GM12874 (cell line): ENCODE data around the gene TMEM39A.

Experiments
- TF ChIP-seq, protein P1 (sequence below): IDR thresholded peaks from 2 replicates; pipeline ENCODE4 v1.5.1; 2011; ENCODE audit warnings: low read depth, mild to moderate bottlenecking, control low read depth, low read length, moderate library complexity; ENCODE audit not compliant: insufficient read depth

Gene TMEM39A

DNA sequence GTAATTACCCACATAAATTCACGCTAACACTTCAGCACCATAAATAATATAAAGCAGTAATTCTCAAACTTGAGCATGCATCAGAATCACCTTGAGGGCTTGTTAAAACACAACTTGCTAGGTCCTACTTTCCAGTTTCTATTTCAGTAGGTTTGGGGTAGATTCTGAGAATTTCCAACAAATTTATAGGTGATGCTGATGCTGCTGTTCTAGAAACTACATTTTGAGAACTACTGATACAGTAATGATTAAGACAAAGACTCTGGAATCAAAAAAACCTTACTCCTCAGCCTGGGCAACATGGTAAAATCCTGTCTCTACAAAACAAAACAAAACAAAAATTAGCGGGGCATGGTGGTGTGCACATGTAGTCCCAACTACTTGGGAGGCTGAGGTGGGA is 18.8 kb downstream of the TMEM39A start:
- TF ChIP-seq, protein P1, sequence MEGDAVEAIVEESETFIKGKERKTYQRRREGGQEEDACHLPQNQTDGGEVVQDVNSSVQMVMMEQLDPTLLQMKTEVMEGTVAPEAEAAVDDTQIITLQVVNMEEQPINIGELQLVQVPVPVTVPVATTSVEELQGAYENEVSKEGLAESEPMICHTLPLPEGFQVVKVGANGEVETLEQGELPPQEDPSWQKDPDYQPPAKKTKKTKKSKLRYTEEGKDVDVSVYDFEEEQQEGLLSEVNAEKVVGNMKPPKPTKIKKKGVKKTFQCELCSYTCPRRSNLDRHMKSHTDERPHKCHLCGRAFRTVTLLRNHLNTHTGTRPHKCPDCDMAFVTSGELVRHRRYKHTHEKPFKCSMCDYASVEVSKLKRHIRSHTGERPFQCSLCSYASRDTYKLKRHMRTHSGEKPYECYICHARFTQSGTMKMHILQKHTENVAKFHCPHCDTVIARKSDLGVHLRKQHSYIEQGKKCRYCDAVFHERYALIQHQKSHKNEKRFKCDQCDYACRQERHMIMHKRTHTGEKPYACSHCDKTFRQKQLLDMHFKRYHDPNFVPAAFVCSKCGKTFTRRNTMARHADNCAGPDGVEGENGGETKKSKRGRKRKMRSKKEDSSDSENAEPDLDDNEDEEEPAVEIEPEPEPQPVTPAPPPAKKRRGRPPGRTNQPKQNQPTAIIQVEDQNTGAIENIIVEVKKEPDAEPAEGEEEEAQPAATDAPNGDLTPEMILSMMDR = no peak

DNA sequence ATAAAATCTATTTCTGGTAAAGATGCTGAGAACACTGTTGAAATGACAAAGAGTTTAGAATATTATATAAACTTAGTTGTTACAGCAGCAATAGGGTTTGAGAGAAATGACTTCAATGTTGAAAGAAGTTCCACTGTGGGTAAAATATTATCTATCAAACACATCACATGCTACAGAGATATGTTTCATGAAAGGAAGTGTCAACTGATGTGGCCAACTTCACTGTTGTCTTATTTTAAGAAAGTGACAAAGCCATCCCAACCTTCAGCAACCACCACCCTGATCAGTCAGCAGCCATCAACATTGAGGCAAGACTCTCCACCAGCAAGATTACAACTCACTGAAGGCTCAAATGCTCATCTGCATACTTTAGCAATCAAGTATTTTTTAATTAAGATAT is 20.2 kb downstream of the TMEM39A start:
- TF ChIP-seq, protein P1 = no peak

DNA sequence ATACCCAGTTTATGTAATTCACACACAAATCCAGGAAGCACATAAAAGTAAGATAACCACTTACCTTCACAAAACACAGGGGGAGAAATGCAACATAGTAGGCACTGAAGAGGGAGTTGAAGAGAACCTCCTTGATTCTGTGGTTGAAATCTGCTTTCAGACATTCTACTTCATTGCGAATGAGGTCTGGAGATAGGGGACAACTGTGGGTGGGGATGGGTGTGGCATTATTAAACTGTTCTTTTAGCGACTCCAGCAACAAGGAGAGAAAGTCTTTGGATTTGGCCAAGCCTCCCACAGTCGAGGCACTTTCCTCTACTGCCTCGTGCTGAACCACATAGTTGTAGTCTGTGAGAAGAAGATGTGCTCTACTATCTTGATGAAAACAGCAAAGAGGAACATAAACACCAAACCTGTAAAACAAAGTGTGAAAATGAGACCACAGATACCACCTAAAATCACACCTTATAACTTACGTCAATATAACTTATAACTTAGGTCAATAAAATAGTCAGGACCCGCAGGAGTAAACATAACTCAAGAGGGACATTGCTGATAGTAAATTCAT is 25.6 kb downstream of the TMEM39A start:
- TF ChIP-seq, protein P1 = no peak

DNA sequence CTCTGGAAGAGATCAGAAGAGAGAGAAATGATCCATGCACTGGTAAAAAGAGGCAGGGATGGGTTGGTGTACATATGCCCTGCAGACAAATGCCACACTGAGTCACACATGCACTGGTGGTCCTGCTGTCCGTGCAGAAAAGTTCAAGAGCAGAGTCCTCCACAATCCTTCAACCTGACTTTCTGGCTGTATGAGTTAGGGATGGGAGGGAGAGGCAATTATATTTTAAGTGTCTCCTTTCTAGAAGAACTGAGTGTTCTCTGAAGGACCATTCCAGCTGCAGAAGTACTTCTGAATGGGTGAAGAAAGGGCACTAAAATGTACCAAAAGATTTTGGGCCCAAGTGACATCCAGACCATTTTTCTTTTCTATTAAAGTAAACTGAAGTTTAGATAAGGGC is 26.4 kb downstream of the TMEM39A start:
- TF ChIP-seq, protein P1 = no peak

DNA sequence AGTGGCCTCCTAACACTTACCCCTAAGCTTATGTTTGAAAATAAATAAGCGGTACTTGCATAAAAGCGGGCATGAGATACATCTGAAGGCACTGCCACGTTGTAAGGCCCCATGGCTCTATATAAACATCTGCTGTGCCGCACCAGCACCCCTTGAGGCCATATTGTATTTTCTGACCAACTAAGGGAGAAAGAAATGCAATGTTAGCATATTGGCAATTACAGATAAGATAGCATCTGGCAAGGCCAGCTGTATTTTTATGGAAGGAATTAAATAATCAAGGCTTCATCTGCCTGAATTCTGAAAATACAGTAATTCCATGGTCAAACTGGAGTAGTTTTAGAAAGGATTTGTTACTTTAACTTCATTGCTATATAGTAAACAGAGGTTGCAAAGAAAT is 28.7 kb downstream of the TMEM39A start:
- TF ChIP-seq, protein P1 = no peak

DNA sequence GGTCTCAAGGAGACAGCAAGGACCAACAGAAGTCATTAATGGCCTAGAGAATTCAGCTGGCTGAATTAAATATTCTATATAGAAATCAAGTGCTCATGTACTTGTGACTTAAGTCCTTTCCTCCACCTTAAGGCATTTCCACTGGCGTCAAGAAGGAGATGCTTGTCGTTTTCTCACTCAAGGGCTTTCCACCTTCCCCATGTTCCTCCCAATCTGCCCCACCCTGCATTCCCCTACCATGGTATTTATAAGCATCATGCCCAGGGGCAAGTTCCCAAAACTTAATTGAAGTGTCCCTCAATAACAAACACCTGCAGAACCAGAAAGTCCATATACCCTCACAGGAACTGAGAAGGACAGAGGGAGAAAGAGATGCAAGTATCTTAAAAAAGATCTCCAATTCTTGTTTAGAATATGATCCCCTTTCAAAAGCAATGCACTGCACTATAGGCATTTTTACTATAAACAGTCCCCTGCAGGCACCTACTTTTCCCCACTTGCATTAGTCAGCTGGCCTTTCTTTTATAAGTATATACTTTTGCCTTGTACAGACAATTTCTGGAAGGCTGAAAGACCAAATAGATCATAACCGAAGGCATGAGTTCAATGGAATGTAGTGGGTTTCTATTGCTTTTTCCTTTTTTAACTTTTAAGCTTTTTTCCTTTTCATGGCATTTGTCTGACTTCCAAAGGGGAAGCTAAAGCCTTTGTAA is 29.6 kb downstream of the TMEM39A start:
- TF ChIP-seq, protein P1 = no peak

DNA sequence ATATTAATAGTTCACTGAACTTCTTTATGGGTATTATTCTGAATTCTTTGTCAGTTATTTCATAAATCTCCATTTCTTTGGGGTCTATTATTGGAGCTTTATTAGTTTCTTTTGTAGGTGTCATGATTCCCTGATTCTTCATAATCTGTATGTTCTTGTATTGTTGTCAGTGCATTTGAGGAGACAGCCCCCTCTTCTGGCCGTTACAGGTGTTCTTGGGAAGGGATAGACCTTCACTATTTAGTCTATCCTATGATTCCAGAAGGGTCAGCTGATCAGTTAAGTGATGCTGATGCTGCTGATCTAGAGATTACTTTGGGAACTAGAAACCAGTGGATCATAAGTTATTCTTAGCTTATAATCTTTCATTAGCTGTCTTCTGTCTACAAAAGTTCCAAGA is 34.9 kb downstream of the TMEM39A start:
- TF ChIP-seq, protein P1 = no peak
